Kidney epithelial cell (primary cell): Measurements from ENCODE around the gene S100A13. TPM values are rescaled to one million over a fixed set of nuclear protein-coding genes. Genes with fewer than 3 reads are reported as not detected.
A peak's percentile ranks its signal among the peaks of the same experiment; 100 is the strongest.

Experiments used
- DNase-seq: peaks from one replicate; pipeline ENCODE4 v3.0.0-alpha.2; 2010; ENCODE audit warnings: low read depth
- H3K27me3 ChIP-seq: 2 replicates; pipeline ENCODE4 v1.6.0; 2011; ENCODE audit warnings: low read length; ENCODE audit not compliant: control insufficient read depth, insufficient read depth
- H3K36me3 ChIP-seq: 2 replicates; pipeline ENCODE4 v1.5.1; 2011; ENCODE audit warnings: low read length; ENCODE audit not compliant: control insufficient read depth, insufficient read depth
- H3K4me3 ChIP-seq: 2 replicates; pipeline ENCODE4 v1.5.1; 2011; ENCODE audit warnings: low read depth, mild to moderate bottlenecking, control low read depth, low read length
- CTCF ChIP-seq: IDR thresholded peaks from 2 replicates; pipeline ENCODE4 v1.5.1; 2011; ENCODE audit warnings: mild to moderate bottlenecking, moderate library complexity, low read length, control low read depth, inconsistent platforms; ENCODE audit not compliant: insufficient read depth, poor library complexity, severe bottlenecking
- total RNA-seq: library from RNA; depleted of rRNA; stranded (reverse); fragments of >200 nt; gene quantifications from 2 replicates; pipeline ENCODE4 v1.2.3, GENCODE V29; 2015

The S100A13 gene
- total RNA-seq, 1 donor from 2014 or later: 171 TPM

DNA sequence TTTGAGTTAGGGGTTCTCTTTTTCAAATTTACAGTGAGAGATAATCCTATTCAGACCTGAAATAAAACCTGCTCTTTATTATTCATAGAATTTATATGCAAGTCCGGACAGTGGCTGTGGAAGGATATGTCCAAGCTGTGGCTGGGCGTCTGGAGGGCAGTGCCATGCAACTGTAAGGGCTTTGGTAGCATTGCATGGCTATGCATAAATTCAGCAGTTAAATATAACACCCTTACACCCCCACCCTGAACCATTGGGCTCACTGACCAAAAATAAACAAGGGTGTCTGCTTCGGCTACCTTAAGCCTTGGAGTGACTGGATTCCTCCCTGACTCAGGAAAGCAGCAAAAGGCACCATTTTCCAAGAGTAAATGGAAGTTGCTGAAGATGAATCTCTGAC, 12.0 kb upstream of the S100A13 start:
- DNase-seq: no peak
- TF ChIP-seq CTCF: no peak
- H3K36me3 ChIP-seq: peaks cover 6% of the 10 kb centered on the region

DNA sequence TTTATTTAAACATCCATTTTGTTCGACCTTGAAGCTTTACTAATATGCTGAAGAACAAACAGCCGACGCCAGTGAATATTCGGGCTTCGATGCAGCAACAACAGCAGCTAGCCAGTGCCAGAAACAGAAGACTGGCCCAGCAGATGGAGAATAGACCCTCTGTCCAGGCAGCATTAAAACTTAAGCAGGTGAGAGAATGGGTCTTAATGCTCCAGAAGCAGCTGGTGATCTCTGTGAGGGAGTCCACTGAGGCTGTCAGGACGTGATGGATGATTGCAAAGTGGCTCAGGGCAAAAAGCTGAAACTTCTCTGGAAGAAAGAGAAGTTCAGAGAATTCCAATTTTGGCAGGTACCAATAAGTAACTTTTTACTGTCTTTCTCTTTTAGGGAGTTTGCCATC, 11.0 kb upstream of the S100A13 start:
- Histone ChIP-seq H3K4me3 (no peak overlapping the region), H3K27me3 (no peaks in the 10 kb centered on the region), H3K36me3 (peaks cover 6% of the 10 kb centered on the region)
- DNase-seq: no peak
- TF ChIP-seq CTCF: no peak

More for the DNA sequence above, 12.0 kb upstream of the S100A13 start:
- no peak overlapping the region for H3K4me3 ChIP-seq
- no peaks in the 10 kb centered on the region for H3K27me3 ChIP-seq

- no peak for DNase-seq
- Histone ChIP-seq H3K27me3 (no peaks in the 10 kb centered on the region), H3K4me3 (no peak overlapping the region), H3K36me3 (peaks cover 5% of the 10 kb centered on the region)
- no peak for TF ChIP-seq CTCF
Measured at GRCh38 chr1:153636312-153636711, 9.0 kb upstream of the S100A13 start.

DNA sequence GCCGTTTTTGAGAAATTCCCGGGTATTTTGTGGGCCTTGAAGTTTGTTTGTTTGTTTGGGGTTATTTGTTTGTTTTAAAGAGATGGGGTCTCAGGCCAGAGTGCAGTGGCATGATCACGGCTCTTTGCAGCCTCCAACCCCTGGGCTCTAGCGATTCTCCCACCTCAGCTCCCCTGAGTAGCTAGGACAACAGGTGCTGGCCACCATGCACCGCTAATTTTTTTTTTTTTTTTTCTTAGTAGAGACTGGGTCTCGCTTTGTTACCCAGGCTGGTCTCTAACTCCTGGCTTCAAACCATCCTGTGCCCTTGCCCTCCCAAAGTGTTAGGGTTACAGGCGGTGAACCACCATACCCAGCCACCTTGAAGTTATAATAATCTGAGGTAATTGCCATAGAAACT, 8.6 kb upstream of the S100A13 start:
- DNase-seq: no peak
- peaks cover 5% of the 10 kb centered on the region for H3K36me3 ChIP-seq
- H3K4me3 ChIP-seq: no peak overlapping the region
- TF ChIP-seq CTCF: no peak
- H3K27me3 ChIP-seq: no peaks in the 10 kb centered on the region

DNA sequence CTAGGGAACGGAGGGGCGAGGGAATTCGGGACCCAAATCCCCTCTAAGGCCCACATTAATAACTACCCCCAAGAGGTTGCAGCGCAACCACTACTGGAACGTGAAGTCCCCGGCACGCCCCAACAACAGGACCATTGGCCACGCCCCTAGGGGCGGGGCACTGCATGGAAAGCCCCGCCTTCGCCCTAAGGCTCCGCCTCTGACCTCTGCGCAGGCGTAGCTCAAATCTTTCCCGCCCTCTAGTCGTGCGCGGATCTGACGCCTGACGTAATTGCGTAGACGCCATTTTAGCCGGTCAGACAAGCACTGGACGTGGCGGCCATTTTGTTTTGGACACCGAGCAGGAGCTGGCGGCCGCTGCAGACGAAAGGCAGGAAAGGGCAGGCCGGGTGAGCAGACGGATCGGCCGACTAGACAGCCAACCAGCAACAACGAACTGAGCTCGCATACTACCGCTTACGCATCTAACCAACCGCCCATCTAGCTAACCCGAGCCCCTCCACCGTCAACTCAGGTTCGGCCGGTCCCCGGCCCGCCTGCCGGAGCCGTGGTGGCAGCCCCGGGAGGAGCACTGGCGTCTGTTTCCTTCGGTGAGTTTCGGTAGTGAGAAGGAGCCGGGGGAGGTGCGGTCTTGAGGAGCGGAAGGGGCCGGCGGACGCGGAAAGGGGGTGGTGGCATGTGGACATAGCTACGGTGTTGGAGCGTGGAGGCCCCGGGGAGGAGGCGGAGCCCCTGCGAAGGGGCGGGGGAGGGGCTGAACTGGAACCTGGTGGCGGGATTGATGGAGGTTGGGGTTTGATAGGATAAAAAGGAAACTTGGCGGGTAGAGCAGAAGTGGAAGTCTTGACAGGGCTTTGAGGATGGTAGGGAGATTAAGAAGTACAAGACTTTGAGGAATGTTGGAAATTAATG, 6.7 kb upstream of the S100A13 start, which contains the start of gene CHTOP:
TSS of gene CHTOP (plus strand) at position 313 of the 912 bp plus-strand sequence. CDS start 2,523 bp downstream, outside the sequence.
- H3K27me3 ChIP-seq: no peaks in the 10 kb centered on the region
- peak; percentile 92 for DNase-seq
- H3K36me3 ChIP-seq: peaks cover 5% of the 10 kb centered on the region
- TF ChIP-seq CTCF: no peak
- H3K4me3 ChIP-seq: peak within 1 kb of the TSS; percentile 61
